GM12865 (cell line): ENCODE measurements around the gene RASA3.

Experiments
- DNase-seq: peaks from one replicate; pipeline ENCODE4 v3.0.0; 2010; ENCODE audit warnings: low read depth
- H3K4me3 ChIP-seq: 2 replicates; pipeline ENCODE4 v1.5.1; 2011; ENCODE audit warnings: mild to moderate bottlenecking, low read depth, low read length, control low read depth
- TF ChIP-seq, protein P1 (sequence below): IDR thresholded peaks from 2 replicates; pipeline ENCODE4 v1.5.1; 2011; ENCODE audit warnings: low read length, control low read depth, low read depth, inconsistent platforms; ENCODE audit not compliant: insufficient read depth; ENCODE audit errors: missing control alignments

Gene RASA3

DNA sequence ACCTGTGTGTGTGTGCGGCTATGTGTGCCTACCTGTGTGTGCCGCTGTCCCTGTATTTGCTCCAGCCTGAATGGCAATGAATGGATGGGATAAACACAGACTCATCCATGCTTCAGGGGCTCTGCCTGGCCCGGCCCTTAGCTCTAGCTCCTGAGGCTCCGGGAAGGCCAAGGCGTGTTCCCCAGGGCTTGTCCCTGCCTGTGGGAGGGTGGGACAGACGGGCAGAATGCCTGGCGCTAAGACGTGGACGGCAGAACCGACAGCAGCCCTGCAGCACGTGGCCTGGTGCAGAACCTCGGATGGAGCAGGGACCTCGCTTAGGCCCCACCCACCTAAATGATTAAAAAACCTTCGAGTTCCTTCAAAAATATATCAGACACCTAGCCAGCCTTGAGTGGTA lies 100.8 kb downstream of the RASA3 start:
- no peak overlapping the region for H3K4me3 ChIP-seq
- no peak for DNase-seq
- TF ChIP-seq, protein P1, sequence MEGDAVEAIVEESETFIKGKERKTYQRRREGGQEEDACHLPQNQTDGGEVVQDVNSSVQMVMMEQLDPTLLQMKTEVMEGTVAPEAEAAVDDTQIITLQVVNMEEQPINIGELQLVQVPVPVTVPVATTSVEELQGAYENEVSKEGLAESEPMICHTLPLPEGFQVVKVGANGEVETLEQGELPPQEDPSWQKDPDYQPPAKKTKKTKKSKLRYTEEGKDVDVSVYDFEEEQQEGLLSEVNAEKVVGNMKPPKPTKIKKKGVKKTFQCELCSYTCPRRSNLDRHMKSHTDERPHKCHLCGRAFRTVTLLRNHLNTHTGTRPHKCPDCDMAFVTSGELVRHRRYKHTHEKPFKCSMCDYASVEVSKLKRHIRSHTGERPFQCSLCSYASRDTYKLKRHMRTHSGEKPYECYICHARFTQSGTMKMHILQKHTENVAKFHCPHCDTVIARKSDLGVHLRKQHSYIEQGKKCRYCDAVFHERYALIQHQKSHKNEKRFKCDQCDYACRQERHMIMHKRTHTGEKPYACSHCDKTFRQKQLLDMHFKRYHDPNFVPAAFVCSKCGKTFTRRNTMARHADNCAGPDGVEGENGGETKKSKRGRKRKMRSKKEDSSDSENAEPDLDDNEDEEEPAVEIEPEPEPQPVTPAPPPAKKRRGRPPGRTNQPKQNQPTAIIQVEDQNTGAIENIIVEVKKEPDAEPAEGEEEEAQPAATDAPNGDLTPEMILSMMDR, result no peak

DNA sequence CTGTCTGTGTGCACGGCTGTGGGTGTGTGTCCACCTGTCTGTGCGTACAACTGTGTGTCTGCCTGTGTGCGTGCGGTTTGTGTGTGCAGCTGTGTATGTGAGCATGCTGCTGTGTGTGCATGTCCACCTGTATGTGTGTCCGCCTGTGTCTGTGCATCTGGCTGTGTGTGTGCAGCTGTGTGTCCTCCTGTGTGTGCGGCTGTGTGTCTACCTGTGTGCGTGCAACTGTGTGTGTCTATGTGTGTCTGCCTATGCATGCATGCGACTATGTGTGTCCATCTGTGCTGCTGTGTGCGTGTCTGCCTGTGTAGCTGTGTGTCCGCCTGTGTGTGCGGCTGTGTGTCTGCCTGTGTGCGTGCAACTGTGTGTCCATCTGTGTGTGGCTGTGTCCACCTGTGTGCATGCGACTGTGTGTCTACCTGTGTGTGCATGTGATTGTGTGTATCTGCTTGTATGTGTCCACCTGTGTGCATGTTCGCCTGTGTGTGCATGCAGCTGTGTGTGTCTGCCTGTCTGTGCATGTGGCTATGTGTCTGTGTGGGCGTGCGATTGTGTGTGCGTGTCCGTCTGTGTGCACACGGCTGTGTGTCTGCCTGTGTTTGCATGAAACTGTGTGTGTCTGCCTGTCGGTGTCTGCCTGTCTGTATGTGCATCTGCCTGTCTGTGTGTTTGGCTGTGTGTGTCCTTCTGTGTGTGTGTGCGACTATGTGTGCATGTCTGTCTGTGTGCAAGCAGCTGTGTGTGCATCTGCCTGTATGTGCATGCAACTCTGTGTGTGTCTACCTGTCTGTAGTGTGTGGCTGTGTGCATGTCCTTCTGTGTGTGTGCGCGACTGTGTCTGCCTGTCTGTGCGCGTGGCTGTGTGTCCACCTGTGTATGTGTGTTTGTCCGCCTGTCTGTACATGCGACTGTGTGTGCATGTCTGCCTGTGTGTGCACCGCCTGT lies 101.5 kb downstream of the RASA3 start:
- TF ChIP-seq, protein P1, result no peak
- H3K4me3 ChIP-seq, result no peak overlapping the region
- DNase-seq, result no peak

DNA sequence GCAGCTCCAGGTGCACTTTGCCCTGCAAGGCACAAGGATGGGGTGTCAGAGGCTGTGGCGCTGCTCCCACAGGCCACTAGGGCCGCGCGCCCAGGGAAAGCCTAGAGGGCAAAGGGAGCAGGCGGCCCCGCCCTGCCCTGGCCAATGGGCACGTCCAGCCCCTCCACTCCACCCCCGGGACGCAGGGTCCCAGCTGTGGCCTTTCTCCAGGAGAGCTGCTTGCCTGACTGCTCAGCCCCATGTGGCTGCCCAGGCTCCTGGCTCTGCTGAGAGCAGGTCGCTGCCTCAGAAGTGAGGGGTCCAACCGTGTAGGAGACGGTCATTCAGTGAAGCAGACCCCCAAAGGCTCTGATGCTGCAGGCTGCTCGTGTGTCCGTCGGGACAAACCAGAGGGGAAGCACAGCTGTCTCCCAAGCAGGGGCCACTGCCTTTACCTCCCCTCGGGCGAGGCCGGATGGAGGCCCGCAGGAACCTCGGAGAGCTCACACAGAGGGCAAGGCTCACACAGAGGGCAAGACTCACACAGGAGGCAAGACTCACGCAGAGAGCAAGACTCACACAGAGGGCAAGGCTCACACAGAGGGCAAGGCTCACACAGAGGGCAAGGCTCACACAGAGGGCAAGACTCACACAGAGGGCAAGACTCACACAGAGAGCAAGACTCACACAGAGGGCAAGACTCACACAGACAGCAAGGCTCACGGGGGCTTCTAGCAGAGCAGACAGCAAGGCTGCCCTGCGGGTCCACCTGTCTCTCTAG lies 102.4 kb downstream of the RASA3 start:
- TF ChIP-seq, protein P1, result no peak
- H3K4me3 ChIP-seq, result no peak overlapping the region
- no peak for DNase-seq

DNA sequence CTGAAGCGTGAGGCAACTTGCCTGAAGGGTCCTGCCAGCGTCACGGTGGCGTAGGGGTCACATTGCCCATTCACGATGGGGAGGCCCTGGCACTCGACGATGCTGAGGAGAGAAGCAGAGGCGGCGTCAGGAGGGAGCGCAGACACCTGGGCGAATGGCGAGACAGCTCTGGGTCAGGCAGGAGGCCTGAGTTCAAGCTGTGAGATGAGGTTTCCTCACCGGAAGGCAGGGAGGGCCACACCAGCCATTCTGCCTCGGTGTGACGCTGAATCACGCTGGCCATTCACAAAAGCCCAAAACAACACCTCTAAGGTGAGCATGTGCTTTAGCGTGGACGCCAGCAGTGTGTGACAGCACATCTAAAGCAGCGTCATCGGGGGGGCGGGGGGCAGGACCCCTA lies 104.6 kb downstream of the RASA3 start:
- H3K4me3 ChIP-seq, result no peak overlapping the region
- TF ChIP-seq, protein P1, result no peak
- DNase-seq, result no peak

DNA sequence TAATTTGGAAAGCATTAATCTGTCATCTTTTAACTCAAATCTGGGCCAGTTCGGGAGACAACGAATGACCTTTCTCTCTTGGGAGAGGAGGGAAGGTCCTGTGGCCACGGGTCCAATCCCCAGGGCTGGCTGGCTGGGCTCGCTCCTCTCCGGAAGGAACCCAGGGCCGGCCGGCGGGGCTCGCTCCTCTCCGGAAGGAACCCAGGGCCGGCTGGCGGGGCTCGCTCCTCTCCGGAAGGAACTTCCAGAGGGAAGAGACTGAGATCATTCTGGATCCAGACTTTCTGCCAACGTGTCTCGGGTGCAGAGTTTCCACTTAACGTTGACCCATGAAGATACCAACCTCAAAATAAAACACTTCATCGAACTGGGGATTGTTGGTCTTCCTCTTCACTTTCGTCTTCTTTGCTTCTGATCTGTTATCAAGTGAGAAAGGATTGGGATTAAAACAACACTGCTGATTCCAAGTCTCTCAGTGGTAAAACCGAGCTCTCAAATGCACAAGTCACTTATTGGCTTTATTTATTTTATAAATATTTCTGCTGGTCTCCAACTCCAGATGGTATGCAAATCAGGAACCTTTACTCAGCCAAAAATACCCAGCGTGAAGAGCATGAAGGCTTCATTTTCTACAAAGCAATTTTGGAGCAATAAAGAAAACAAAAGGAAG lies 105.2 kb downstream of the RASA3 start:
- no peak for DNase-seq
- TF ChIP-seq, protein P1, result no peak
- H3K4me3 ChIP-seq, result no peak overlapping the region

DNA sequence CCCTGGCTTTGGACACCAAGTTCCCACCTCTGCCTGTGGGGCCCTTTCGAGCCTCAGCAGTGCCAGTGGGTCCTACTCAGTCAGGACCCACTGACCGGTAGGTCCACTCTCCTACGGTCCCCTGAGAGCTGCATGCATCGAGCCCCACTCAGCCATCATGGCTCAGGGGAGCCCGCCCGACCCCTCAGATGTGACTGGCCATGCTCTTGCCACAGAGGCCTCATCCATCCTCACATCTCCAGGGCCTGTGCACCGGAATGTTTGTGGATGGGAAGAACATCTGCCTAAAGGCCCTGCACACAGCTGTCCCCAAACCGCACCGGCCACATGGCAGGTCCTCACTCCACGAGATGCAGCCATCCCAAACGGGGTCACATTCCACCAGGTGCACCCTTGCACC lies 105.9 kb downstream of the RASA3 start:
- no peak for DNase-seq
- TF ChIP-seq, protein P1, result no peak
- H3K4me3 ChIP-seq, result no peak overlapping the region
